Measurements from ENCODE around the gene TAF6L. TPM values are rescaled to one million over a fixed set of nuclear protein-coding genes. Genes with fewer than 3 reads are reported as not detected.

The TAF6L gene, protein sequence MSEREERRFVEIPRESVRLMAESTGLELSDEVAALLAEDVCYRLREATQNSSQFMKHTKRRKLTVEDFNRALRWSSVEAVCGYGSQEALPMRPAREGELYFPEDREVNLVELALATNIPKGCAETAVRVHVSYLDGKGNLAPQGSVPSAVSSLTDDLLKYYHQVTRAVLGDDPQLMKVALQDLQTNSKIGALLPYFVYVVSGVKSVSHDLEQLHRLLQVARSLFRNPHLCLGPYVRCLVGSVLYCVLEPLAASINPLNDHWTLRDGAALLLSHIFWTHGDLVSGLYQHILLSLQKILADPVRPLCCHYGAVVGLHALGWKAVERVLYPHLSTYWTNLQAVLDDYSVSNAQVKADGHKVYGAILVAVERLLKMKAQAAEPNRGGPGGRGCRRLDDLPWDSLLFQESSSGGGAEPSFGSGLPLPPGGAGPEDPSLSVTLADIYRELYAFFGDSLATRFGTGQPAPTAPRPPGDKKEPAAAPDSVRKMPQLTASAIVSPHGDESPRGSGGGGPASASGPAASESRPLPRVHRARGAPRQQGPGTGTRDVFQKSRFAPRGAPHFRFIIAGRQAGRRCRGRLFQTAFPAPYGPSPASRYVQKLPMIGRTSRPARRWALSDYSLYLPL
- 14.1 to 17.7 TPM (median 15.2 TPM) in 5 replicates for total RNA-seq (2022; extraction: Qiagen RNA extraction; ENCODE audit: low read depth)

DNA sequence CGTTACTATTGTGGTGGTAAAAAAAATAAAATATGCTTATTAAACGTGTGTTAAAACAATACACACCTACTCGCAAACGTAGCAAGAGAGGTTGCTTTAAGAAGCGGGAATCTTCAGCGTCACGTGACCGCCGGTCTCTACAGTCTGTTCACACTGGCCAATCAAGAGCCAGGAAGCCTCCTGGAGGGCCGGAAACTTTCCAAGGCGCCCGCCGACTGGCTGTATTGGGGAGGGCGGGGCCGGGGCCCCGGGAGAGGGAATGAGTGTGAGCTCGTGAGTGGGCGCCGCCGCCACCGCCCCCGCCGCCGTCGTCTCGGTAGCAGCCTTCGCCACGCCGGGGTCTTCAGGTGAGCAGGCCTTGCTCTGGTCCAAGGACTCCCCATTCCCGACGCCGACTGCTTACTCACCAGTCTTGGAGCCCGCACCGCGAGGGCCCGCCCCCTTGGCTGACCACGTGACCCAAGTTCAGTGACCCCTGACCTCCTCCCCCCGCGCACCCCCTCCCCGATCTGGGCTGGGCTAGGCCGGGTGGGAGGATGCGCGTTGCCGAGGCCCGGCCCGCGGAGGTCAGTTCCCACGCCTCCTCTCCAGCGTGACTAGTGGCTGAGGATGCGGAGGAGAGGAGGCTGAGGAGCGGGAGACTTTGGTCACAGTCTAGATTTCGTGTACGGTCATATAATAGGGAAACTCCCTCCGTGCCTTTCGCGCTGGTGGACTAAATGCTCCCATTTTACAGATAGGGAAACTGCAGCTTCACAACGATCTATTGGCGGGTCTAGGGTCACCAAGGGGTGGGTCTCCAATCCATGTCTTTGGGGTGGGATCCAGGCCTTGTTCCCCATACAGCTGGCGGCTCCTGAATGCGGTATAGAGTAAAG is at the start of gene TAF6L:
TAF6L (plus strand) TSS at position 253 of the 878 bp plus-strand sequence. CDS start 4,388 bp downstream, outside the sequence.

DNA sequence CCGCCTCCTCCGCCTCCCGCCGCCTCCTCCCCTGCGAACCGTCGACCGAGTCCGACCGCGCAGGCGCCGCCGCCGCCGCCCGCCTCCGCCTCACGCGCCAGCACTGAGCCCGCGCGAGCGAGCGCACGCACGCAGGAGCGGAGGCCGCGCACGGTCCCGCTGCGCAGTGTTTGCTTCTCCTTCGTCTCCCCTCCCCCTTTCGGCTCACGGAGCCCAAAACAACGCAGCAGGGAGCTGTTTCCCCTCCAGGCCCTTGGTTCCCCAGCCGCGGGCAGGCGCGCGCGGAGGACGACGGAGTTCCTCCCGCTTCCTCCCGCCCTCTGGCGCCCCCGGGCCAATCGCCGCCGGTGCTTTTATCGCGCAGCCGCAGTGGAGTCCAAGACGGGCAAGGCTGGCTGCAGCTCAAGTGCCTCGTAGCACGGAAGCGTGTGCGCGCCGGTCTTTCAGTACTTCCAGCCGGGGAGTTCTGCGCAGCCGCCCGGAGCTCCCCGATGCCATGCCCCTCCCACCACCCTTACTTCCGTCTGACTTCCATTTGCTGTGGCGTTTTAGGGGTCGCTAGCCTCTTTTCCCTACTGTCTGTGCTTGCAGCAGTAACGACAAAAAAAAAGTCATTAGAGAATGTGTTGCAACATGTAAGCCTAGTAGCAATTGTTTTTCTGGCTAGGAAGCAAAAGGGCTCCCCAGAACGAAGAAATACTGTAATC is 43.9 kb upstream of the TAF6L start, which contains the start of gene HNRNPUL2:
HNRNPUL2 (minus strand) TSS at position 293 of the 707 bp plus-strand sequence. CDS start 301 bp downstream, outside the sequence.

DNA sequence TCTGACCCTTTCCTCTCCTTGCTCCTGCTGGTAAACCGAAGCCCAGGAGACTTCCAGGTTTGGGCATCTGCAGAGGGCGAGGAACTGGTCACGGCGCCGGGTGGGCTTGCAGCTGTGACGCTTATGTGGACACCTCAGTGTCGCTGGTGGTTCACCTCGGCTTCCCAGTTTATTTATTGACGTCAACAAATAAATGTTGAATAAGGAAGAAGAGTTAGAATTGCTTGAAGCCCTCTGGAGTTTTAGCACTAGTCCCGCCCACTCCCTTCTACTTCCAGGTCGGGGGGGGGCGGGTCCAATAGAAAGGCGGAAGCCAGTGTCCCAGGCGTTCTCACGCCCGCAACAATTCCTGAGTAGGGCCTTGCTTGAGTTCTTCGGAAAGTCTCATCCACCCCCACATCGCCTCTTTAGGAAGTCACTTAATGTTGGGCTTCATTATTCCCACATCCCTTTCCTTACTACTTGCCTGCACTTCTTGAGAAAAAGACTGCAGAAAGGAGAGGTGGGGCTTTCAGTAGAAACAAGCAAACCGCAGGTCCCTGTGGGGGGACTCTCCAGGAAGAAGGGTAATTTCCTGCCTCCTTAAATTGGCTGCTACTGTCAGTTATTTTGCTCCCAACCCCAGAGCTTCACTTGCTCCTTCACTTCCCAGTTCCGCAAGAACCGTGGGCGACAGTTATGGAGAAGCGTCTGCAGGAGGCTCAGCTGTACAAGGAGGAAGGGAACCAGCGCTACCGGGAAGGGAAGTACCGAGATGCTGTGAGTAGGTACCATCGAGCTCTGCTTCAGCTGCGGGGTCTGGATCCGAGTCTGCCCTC is 42.8 kb upstream of the TAF6L start, which contains the start of gene TTC9C:
TTC9C (plus strand) TSS at position 316 of the 818 bp plus-strand sequence; CDS start at position 679, 363 bp downstream.

DNA sequence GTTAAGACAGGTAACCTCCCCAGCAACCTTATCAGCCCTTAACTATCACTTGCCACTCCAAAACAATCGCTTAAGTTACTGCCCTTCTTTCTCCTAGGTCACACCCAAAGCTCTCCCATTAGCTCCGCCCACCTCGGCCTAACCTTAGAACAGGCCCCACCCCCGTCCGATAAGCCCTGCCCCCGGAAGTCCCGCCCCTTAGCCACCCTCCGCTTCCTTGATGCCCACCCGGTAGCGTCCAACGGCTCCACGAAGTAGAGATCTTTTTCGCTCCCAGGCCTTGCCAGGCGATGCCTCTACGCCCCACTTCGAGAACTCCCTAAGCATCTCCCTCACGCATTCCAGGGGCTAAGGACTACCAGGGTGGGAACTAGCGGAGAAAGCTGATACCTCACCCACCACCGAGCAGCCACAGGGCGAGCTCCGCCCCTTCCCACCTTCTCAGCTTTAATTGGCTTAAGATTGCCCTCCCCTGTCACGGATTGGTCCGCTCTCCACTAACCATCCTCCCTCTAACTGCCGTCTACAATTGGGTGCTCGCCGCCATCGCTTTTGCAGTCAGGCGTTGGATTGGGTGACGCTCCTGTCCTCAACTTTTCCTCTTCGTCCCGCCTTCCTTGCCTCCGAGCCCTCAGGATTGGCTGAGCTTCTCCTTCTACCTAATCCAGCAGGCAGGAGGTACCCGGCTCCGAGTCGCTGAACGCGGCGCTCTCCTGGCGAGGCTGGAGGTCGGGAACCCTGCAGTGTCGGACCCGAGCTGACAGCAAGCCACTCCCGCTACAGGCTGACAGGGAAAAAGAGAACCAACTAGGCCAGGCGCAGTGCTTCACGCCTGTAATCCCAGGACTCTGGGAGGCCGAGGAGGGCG is 17.2 kb upstream of the TAF6L start, which contains the start of gene ZBTB3:
ZBTB3 (minus strand) TSS at position 425 of the 868 bp plus-strand sequence. CDS start 496 bp downstream, outside the sequence.

DNA sequence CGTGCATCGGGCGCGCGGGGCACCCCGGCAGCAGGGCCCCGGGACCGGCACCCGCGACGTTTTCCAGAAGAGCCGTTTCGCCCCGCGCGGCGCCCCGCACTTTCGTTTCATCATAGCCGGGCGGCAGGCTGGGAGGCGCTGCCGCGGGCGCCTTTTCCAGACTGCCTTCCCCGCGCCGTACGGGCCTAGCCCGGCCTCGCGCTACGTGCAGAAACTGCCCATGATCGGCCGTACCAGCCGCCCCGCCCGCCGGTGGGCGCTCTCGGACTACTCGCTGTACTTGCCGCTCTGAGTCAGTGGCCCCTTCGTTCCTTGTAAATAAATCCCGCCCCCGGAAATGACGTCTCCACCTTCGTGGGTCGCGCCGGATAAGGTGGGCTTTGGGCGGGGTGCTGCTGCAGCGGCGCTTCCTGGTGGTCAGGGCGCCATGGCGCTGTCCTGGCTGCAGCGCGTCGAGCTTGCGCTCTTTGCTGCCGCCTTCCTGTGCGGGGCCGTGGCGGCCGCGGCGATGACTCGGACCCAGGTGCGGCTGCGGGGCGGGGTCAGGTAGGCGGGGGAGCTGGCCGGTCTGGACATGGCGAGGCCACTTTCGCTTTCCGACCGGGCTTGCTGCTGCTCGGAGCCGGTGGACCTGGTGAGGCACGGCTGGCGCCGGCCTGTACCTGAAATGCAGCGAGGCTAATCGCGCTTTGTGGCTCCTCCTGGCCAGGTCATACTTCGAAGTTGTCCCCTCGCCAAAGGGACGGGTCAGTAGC is 16.0 kb downstream of the TAF6L start, which contains the start of gene TMEM179B:
TMEM179B (plus strand) TSS at position 398 of the 755 bp plus-strand sequence; CDS start at position 428, 30 bp downstream.

DNA sequence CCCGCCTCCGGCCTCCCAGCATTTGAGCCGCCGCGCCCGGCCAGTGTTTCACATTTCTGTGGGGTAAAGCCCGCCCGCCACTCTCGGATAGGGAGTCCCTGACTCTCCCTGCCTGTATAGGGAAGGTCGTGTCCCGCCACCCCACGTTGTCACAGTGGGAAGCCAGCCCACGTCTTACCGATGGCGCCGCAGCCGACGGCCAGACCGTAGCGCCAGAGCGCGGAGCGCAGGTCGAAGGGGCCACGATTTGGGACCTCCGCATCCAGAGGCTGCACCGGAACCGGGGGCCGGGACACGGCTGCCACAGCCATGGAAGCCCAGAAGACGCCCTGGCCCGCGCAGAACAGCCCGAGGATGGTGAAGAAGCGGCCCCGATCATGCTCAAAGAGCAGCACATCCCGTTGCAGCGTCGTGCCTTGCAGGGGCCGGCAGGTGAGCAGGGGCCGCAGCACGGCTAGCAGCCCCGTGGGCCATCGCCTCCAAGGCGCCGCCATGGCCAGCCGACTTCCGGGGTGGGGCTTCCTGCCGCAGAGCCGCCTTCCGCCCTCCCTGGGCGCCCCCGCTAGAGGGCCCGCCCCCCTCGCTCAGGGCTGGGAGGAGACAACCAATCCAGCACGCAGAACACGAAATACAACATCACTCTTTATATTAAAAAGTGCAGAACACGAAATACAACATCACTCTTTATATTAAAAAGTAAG is 20.5 kb downstream of the TAF6L start, which contains the start of gene TMEM223:
TMEM223 (minus strand) TSS at position 506 of the 701 bp plus-strand sequence; CDS start at position 494, 12 bp downstream.

DNA sequence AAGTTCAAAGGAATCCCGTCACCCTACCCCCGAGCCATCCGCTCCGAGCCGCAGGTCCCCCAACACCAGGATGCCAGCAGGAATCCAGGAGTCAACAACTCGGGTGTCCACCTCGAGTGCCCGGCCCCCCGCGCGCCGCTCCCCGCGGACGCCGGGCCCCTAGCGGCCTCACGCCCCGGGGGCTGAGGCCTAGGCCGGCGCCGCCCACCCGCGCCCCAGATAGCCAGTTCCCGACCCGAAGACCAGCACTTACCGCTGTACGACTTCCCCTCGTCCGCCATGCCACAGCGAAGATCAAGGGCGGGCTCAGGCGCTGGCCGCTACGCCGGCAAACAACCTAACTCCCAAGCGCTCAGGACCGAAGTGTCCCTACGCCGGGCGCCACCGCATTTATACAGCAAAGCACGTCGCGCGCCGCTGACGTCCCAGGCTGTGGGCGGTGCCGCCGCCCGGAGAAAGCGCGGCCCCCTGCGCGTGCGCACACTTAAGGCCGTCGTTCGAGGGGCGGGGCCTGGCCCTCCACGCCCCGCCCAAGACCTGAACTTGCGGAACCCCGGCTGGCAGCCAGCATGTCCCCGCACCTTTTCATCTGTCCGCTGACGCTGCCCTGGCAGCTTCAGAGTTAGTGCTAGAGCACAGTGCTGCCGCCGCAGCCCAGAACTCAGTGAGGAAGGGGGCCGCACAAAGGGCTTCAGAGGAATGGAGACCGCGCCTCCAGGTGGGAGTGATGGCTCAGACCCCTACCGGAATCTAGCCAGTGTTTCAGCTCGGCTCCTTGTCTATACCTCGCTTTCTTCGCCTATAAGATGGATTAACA is 34.1 kb downstream of the TAF6L start, which contains the start of gene NXF1:
NXF1 (minus strand) TSS at position 365 of the 817 bp plus-strand sequence; CDS start at position 281, 84 bp downstream.

DNA sequence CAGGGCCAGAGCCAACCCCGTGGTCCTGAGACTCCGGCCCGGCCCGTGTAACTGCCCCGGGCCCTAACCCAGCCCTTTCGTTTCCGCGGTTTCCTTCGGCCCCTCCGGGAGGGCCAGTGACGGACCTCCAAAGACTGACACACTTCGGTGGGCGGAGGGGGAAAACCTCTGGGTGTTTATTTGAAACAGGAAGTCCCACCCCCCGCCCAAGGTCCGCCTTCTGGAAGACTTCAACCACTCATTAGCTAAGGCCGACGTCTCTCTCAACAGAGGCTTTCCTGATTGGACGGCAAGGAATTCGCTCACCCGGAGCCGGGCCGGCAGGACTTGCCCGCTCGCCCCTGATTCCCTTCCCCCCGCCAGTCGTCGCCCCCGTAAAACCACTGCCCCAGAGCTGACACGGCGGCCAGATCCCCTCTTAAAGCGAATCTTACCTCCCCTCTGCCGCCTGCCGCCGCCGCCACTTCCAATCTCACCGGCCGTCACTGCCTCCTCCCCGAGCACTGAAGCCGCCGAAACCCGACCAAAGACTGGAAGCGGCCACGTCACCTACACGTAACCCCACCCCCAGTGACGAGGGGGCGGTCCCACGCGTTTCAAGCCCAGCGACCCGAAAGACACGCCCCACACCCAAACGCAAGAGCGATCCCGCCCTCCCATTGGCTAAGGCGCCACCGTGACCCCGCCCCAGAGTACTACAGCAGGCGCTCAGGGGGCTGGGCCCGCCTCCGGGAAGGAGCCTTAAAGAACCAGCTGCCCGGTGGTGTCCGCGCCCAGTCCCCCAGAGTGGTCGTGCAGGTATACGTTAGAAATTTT is 60.5 kb downstream of the TAF6L start, which contains the start of gene STX5:
STX5 (minus strand) TSS at position 532 of the 816 bp plus-strand sequence. CDS start 808 bp downstream, outside the sequence.

DNA sequence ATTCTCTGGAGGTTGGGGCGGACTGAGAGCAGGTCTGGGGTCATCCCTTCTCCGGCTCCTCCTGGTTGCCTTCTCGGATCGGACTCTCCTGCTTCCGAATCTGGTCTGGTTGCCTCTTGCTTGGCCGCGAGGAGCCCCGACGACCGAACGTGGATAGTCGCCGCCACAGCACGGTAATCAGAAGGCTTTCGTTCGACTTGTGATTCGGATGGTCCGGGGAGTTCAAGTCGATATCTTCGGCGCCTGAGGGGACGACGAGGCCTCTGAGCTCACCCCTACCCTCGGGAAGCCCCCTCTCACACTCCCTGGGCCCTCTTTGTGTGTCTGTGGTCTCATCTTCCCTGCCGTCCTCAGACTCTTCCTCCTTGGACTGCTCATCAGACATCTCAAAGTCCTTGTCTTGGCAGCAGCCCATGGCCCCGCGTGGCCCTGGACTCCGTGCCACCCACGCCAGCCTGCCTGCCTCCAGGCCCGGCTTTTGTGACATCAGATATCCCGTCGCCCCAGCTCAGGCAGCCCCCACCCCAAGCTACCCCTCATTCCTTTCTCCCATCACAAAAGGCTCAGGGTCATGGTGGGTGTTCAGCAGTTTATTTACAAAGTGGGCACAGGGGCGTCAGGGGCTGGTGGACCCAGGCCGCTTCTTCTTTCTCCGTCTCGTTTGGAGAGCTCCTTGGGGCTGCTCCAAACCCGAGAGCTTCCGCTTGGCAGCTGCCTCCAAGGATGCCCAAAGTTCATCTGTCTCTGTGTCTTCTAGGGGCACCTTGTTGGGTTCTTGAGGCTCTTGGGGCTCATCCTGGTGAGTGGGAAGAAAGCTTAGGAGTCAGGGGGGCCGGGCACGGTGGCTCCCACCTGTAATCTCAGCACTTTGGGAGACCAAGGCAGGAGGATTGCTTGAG is 61.4 kb downstream of the TAF6L start, which contains the start of gene TEX54:
TEX54 (minus strand) TSS at position 506 of the 899 bp plus-strand sequence.

Other genes starting within 250 kb of the TAF6L start
- gene AHNAK, start 224.6 kb upstream of the TAF6L start, total RNA-seq (2022; extraction: Qiagen RNA extraction; ENCODE audit: low read depth) = 167 to 211 TPM (median 191 TPM) in 5 replicates
- 1,927 to 2,090 TPM (median 2,005 TPM) in 5 replicates for gene EEF1G, start 197.5 kb upstream of the TAF6L start, total RNA-seq (2022; extraction: Qiagen RNA extraction; ENCODE audit: low read depth)
- 11.7 to 16.4 TPM (median 14.8 TPM) in 5 replicates for gene TUT1, start 179.9 kb upstream of the TAF6L start, total RNA-seq (2022; extraction: Qiagen RNA extraction; ENCODE audit: low read depth)
- gene MTA2, start 169.5 kb upstream of the TAF6L start, total RNA-seq (2022; extraction: Qiagen RNA extraction; ENCODE audit: low read depth) = 87.0 to 95.9 TPM (median 89.9 TPM) in 5 replicates
- 17.4 to 24.3 TPM (median 23.3 TPM) in 5 replicates for gene EML3, start 158.6 kb upstream of the TAF6L start, total RNA-seq (2022; extraction: Qiagen RNA extraction; ENCODE audit: low read depth)
- gene ROM1, start 158.1 kb upstream of the TAF6L start, total RNA-seq (2022; extraction: Qiagen RNA extraction; ENCODE audit: low read depth) = 4.0 to 5.3 TPM (median 4.4 TPM) in 5 replicates
- gene B3GAT3, start 149.4 kb upstream of the TAF6L start, total RNA-seq (2022; extraction: Qiagen RNA extraction; ENCODE audit: low read depth) = 46.5 to 57.3 TPM (median 51.6 TPM) in 5 replicates
- 260 to 286 TPM (median 272 TPM) in 5 replicates for gene GANAB, start 124.8 kb upstream of the TAF6L start, total RNA-seq (2022; extraction: Qiagen RNA extraction; ENCODE audit: low read depth)
- gene INTS5, start 118.1 kb upstream of the TAF6L start, total RNA-seq (2022; extraction: Qiagen RNA extraction; ENCODE audit: low read depth) = 18.1 to 23.5 TPM (median 21.1 TPM) in 5 replicates
- gene C11orf98, start 106.2 kb upstream of the TAF6L start, total RNA-seq (2022; extraction: Qiagen RNA extraction; ENCODE audit: low read depth) = 134 to 147 TPM (median 144 TPM) in 5 replicates
- gene CSKMT, start 106.1 kb upstream of the TAF6L start, total RNA-seq (2022; extraction: Qiagen RNA extraction; ENCODE audit: low read depth) = 12.2 to 16.7 TPM (median 15.5 TPM) in 5 replicates
- gene UQCC3, start 99.7 kb upstream of the TAF6L start, total RNA-seq (2022; extraction: Qiagen RNA extraction; ENCODE audit: low read depth) = 25.7 to 36.5 TPM (median 31.8 TPM) in 5 replicates
- 4.4 to 6.6 TPM (median 5.4 TPM) in 5 replicates for gene LBHD1, start 99.1 kb upstream of the TAF6L start, total RNA-seq (2022; extraction: Qiagen RNA extraction; ENCODE audit: low read depth)
- 103 to 124 TPM (median 116 TPM) in 5 replicates for gene UBXN1, start 92.3 kb upstream of the TAF6L start, total RNA-seq (2022; extraction: Qiagen RNA extraction; ENCODE audit: low read depth)
- gene LRRN4CL, start 81.9 kb upstream of the TAF6L start, total RNA-seq (2022; extraction: Qiagen RNA extraction; ENCODE audit: low read depth) = 0.03 to 0.15 TPM (median 0.12 TPM) in 3 of 5 replicates, not detected in the others
- gene BSCL2, start 64.0 kb upstream of the TAF6L start, total RNA-seq (2022; extraction: Qiagen RNA extraction; ENCODE audit: low read depth) = 59.2 to 86.7 TPM (median 72.8 TPM) in 5 replicates
- not detected in 5 replicates for gene GNG3, start 63.7 kb upstream of the TAF6L start, total RNA-seq (2022; extraction: Qiagen RNA extraction; ENCODE audit: low read depth)
- gene HNRNPUL2, start 43.9 kb upstream of the TAF6L start, total RNA-seq (2022; extraction: Qiagen RNA extraction; ENCODE audit: low read depth) = 38.4 to 45.9 TPM (median 43.9 TPM) in 5 replicates
- 25.6 to 36.9 TPM (median 35.6 TPM) in 5 replicates for gene TTC9C, start 42.9 kb upstream of the TAF6L start, total RNA-seq (2022; extraction: Qiagen RNA extraction; ENCODE audit: low read depth)
- 2.1 to 2.5 TPM (median 2.1 TPM) in 5 replicates for gene ZBTB3, start 17.2 kb upstream of the TAF6L start, total RNA-seq (2022; extraction: Qiagen RNA extraction; ENCODE audit: low read depth)
- gene POLR2G, start 9.8 kb upstream of the TAF6L start, total RNA-seq (2022; extraction: Qiagen RNA extraction; ENCODE audit: low read depth) = 167 to 186 TPM (median 179 TPM) in 5 replicates
- 66.9 to 93.0 TPM (median 81.2 TPM) in 5 replicates for gene TMEM179B, start 16.0 kb downstream of the TAF6L start, total RNA-seq (2022; extraction: Qiagen RNA extraction; ENCODE audit: low read depth)
- gene TMEM223, start 20.6 kb downstream of the TAF6L start, total RNA-seq (2022; extraction: Qiagen RNA extraction; ENCODE audit: low read depth) = 19.0 to 29.4 TPM (median 27.1 TPM) in 5 replicates
- 44.6 to 59.3 TPM (median 53.9 TPM) in 5 replicates for gene NXF1, start 34.0 kb downstream of the TAF6L start, total RNA-seq (2022; extraction: Qiagen RNA extraction; ENCODE audit: low read depth)
- 20.5 to 28.2 TPM (median 26.0 TPM) in 5 replicates for gene STX5, start 60.7 kb downstream of the TAF6L start, total RNA-seq (2022; extraction: Qiagen RNA extraction; ENCODE audit: low read depth)
- not detected in 5 replicates for gene TEX54, start 61.4 kb downstream of the TAF6L start, total RNA-seq (2022; extraction: Qiagen RNA extraction; ENCODE audit: low read depth)
- gene WDR74, start 68.2 kb downstream of the TAF6L start, total RNA-seq (2022; extraction: Qiagen RNA extraction; ENCODE audit: low read depth) = 80.1 to 88.6 TPM (median 84.8 TPM) in 5 replicates
- 929 to 1,086 TPM (median 982 TPM) in 5 replicates for gene SLC3A2, start 109.5 kb downstream of the TAF6L start, total RNA-seq (2022; extraction: Qiagen RNA extraction; ENCODE audit: low read depth)
- gene CHRM1, start 150.0 kb downstream of the TAF6L start, total RNA-seq (2022; extraction: Qiagen RNA extraction; ENCODE audit: low read depth) = 0.03 to 0.11 TPM (median 0.04 TPM) in 3 of 5 replicates, not detected in the others
- gene SLC22A6, start 213.6 kb downstream of the TAF6L start, total RNA-seq (2022; extraction: Qiagen RNA extraction; ENCODE audit: low read depth) = not detected in 5 replicates
- gene SLC22A8, start 244.4 kb downstream of the TAF6L start, total RNA-seq (2022; extraction: Qiagen RNA extraction; ENCODE audit: low read depth) = not detected in 5 replicates